HepG2 (cell line): ENCODE results near the gene ATP8B1.

Experiments used
- RAD21 ChIP-seq: fragments of 450-650 bp; formaldehyde crosslinking; IDR thresholded peaks from 2 replicates; pipeline ENCODE4 v1.5.0; 2020; ENCODE audit warnings: mild to moderate bottlenecking
- RAD51 ChIP-seq: fragments of 450-650 bp; IDR thresholded peaks from 2 replicates; pipeline ENCODE4 v1.6.1; 2016; ENCODE audit warnings: borderline replicate concordance

- no peak for TF ChIP-seq RAD21 (CRISPR knock-in tag)
- no peak for TF ChIP-seq RAD51
These were observed 18.9 kb downstream of the ATP8B1 start for GRCh38 chr18:57784034-57784800.
